Activated T-helper 1 cell treated with anti-CD3 and anti-CD28 coated beads, Interleukin-12 subunit alpha, Interleukin-12 subunit beta, Interleukin-2, Interleukin-4 antibody, amounts not matched to agents 30 ng/mL and 10 ng/mL and 1 ng/mL, durations not matched to agents 14 hours and 24 hours and 36 hours (primary cell): ENCODE measurements around the gene C4orf50. TPM values are rescaled to one million over a fixed set of nuclear protein-coding genes. Genes with fewer than 3 reads are reported as not detected.

ENCODE experiments used
- DNase-seq: peaks from one replicate; pipeline ENCODE4 v3.0.0; 2021; ENCODE audit warnings: low spot score
- H3K27ac Mint-ChIP-seq: one replicate; pipeline ENCODE4 v1.8.0; 2021; ENCODE audit warnings: mild to moderate bottlenecking, mixed read lengths
- H3K27me3 Mint-ChIP-seq: one replicate; pipeline ENCODE4 v1.8.0; 2022; ENCODE audit warnings: mild to moderate bottlenecking, moderate library complexity, mixed read lengths; ENCODE audit not compliant: insufficient read depth
- H3K36me3 Mint-ChIP-seq: one replicate; pipeline ENCODE4 v1.8.0; 2021; ENCODE audit warnings: low read depth, mixed read lengths
- H3K4me1 Mint-ChIP-seq: one replicate; pipeline ENCODE4 v1.8.0; 2021; ENCODE audit warnings: low read depth, mixed read lengths
- H3K4me3 Mint-ChIP-seq: one replicate; pipeline ENCODE4 v1.8.0; 2021; ENCODE audit warnings: mild to moderate bottlenecking, moderate library complexity, mixed read lengths
- H3K9me3 Mint-ChIP-seq: one replicate; pipeline ENCODE4 v1.8.0; 2021; ENCODE audit warnings: mixed read lengths
- intact Hi-C: fragments of 100-400 bp; cut with micrococcal nuclease; formaldehyde crosslinking; loops from one replicate; pipeline ENCODE4 v1.15.1; 2024
- total RNA-seq: library from RNA; stranded (reverse); gene quantifications from 2 replicates; pipeline ENCODE4 v1.2.3, GENCODE V29; 2022

The C4orf50 gene
- total RNA-seq, 1 donor from 2014 or later = 0.52 TPM

DNA sequence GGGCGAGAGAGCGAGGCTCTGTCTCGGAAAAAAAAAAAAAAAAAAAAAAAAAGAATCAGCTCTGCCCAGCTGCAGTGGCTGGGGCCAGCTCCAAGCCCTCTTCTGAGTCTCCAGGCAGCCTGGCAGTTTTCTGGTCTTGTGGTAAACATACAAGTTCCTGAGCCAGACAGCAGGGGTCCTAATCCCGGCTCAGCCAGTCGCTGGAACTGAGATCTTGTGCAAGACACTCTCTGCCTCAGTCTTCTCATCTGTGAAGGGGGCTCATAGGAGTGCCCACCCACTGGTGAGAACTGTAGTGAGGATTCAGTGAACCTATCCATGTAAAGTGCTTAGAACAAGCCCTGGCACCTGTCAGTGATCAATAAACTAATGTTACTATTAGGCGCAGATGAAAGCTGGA lies 41.8 kb downstream of the C4orf50 start:
- Mint-ChIP-seq H3K4me3 (no peak overlapping the region), H3K36me3 (no peaks in the 10 kb centered on the region), H3K27me3 (peaks cover 18% of the 10 kb centered on the region), H3K9me3 (no peaks in the 10 kb centered on the region), H3K4me1 (no peaks in the 10 kb centered on the region), H3K27ac (no peak overlapping the region)
- no peak for DNase-seq
- intact Hi-C loops = no loop called here

DNA sequence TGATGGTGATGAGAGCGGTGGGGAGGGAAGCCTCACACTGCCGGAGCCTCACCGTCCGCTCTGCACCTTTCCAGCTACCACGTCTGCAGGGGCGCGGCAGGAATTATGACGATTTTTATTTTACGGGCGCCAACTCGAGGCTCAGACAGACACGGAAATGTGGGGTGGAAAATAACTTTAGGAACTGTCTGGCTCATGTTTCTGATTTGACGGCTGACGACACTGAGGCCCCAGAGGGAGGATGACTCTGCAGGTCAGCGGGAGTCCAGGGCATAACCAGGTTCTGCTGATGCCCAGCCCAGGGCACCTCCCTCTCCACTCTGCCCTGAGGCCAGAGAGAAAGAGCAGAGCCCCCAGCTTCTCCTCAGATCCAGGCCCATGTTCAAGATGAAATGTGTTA lies 43.9 kb downstream of the C4orf50 start:
- no peaks in the 10 kb centered on the region for H3K4me1 Mint-ChIP-seq
- peaks cover 13% of the 10 kb centered on the region for H3K27me3 Mint-ChIP-seq
- intact Hi-C loops = no loop called here
- no peak overlapping the region for H3K27ac Mint-ChIP-seq
- no peak overlapping the region for H3K4me3 Mint-ChIP-seq
- DNase-seq = no peak
- no peaks in the 10 kb centered on the region for H3K36me3 Mint-ChIP-seq
- no peaks in the 10 kb centered on the region for H3K9me3 Mint-ChIP-seq

DNA sequence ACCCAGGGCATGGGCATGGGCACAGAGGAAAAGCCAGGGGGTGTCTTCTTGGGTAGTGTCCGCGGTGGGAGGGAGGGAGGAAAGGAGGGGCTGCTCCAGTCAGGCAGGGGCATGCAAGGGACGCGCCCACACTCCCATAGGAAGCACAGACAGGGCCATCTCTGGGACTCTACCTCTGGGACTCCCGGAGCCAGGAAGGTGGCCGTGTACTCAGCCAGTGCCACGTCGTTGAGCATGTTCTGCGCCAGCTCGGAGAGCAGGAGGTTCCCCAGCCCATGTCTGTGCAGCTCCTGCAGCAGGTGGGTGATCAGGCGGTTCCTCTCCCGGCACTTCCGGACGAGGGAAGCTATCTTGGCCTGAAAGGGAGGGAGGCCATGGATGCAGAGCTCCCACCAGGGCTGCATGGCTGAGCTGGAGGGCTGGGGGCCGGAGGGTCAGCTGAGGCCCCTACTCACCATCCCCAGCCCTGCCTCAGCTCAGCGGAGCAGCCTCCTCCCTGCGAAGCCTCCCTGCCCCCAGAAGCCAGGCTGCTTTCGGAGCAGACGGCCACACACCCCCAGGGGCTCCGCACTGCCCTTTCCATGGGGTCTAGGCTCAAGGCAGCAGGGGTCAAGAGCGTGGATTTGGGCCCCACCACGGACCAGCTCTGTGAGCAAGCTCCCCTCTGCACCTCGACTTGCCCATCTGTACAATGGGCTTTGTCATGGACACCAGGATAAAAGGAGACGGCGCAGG lies 44.6 kb downstream of the C4orf50 start:
- Mint-ChIP-seq H3K27me3 (peaks cover 8% of the 10 kb centered on the region), H3K4me3 (no peak overlapping the region), H3K4me1 (no peaks in the 10 kb centered on the region), H3K27ac (no peak overlapping the region), H3K9me3 (no peaks in the 10 kb centered on the region), H3K36me3 (no peaks in the 10 kb centered on the region)
- DNase-seq = no peak
- intact Hi-C loops = no loop called here

DNA sequence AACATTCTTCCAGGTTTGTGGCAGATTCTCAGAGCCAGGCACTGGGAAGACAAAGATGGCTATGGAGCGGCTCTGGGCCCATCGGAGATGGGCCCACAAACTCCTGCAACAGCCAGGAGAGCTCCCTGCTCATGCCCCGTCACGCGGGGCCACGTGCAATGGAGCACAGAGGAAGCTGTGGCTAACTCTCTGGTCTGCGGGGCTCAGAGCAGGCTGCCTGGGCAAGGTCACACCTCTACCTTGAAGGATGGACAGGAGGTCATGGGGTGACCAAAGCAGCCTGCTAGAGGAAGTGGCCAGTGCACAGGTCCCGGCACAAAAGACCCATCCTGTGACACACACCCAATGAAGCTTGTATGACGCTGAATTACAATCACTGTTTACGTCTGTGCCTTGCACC lies 45.2 kb downstream of the C4orf50 start:
- Mint-ChIP-seq H3K27ac (no peak overlapping the region), H3K9me3 (no peaks in the 10 kb centered on the region), H3K36me3 (no peaks in the 10 kb centered on the region), H3K27me3 (peaks cover 3% of the 10 kb centered on the region), H3K4me3 (no peak overlapping the region), H3K4me1 (no peaks in the 10 kb centered on the region)
- DNase-seq = no peak
- intact Hi-C loops = no loop called here

DNA sequence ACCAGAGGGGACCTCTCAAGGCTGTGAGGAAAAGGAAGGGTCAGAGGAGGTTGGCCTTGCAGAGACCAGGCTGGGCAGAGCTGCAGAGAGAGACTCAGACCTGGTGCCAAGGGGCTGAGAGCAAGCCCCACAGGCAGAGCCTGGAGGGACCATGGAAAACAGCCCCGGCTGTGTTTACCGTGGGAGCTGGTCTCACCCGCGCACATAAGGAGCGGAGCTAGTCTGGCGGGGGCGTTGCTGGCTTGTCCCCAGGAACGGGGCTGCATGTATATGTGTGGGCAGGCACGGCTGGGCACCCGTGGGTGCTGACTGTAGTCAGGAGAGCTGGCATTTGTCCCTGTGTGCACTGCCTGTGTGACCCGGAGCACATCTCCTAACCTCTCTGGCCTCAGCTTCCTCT lies 45.7 kb downstream of the C4orf50 start:
- no peaks in the 10 kb centered on the region for H3K4me1 Mint-ChIP-seq
- no peaks in the 10 kb centered on the region for H3K36me3 Mint-ChIP-seq
- no peak overlapping the region for H3K27ac Mint-ChIP-seq
- DNase-seq = no peak
- H3K4me3 Mint-ChIP-seq = no peak overlapping the region
- H3K27me3 Mint-ChIP-seq = peaks cover 2% of the 10 kb centered on the region
- intact Hi-C loops = no loop called here
- no peaks in the 10 kb centered on the region for H3K9me3 Mint-ChIP-seq

DNA sequence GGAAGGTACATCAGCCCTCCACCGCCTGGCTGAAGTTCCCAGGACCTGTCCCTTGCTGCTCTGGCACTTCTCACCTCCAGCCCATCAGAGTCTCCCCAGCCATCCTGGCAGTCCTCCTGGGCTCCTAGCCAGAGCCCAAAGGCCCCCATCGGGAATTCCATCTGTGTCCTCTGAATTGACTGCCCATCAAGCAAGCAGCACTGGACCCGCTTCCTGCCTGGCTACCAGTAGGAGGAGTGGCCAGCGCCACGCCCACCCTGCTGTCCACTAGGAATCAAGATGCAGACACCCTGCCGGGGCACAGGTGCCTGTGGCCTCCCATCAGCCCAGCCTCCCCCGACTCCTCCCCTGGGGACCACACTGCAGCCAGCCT lies 47.2 kb downstream of the C4orf50 start:
- no peaks in the 10 kb centered on the region for H3K27me3 Mint-ChIP-seq
- H3K36me3 Mint-ChIP-seq = no peaks in the 10 kb centered on the region
- H3K4me3 Mint-ChIP-seq = no peak overlapping the region

DNA sequence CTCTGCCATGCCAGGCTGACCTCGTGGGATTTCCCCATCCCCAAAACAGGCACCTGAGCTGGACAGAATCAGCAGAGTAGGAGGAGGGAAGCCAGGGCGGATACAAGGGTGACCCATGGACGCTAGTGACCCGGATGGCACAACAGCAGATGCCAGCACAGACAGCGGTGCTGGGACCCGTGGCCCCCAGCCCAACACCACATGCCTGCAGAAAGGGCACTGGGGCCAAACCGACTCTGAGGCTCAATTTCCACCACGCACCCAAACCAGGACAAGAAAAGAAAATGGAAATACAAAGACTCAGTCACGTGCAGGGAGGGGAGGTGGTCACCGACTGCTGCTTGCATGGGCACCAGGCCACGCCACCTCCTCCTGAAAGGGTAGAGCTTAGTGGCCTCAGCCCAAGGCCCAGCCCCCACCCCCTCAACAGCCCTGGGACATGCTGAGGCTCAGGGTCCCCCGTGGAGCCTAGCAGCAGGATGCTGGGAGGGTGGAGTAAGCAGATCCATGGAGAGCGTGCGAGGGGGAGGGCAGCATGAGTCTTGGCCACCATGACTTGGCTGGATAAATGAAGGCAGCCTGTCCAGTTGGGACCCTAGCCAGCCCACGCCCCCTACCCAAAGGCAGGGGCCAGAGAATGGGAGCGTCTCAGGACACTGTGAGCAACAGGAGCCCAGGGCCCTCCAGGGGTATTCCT lies 47.7 kb downstream of the C4orf50 start:
- H3K4me3 Mint-ChIP-seq = no peak overlapping the region
- H3K27me3 Mint-ChIP-seq = no peaks in the 10 kb centered on the region
- intact Hi-C loops = no loop called here
- no peaks in the 10 kb centered on the region for H3K4me1 Mint-ChIP-seq
- H3K36me3 Mint-ChIP-seq = no peaks in the 10 kb centered on the region
- DNase-seq = no peak
- no peaks in the 10 kb centered on the region for H3K9me3 Mint-ChIP-seq
- no peak overlapping the region for H3K27ac Mint-ChIP-seq

More for the DNA sequence above, 47.2 kb downstream of the C4orf50 start:
- Mint-ChIP-seq H3K4me1 (no peaks in the 10 kb centered on the region), H3K27ac (no peak overlapping the region), H3K9me3 (no peaks in the 10 kb centered on the region)
- DNase-seq = no peak
- intact Hi-C loops = no loop called here

DNA sequence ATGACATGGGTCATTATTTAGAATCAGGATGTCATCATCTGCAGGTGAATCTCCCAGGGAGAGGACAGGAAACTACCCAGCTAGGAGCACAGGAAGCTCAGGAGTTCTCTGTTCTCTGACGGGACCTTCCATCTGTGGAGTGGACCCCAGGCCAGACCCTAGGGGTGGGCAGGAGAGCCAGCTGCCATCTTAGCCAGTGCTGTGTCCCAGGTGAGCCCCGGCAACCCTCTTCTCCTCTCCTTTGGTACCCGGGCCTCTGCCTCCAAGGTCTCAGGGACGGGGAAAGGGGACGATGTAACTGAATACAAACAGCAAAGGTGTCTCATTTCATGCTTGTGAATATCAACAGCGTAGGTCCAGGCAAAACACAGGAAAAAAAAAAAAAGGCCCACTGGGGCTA lies 48.5 kb downstream of the C4orf50 start:
- no peak overlapping the region for H3K4me3 Mint-ChIP-seq
- DNase-seq = no peak
- H3K27ac Mint-ChIP-seq = no peak overlapping the region
- H3K4me1 Mint-ChIP-seq = no peaks in the 10 kb centered on the region
- intact Hi-C loops = no loop called here
- no peaks in the 10 kb centered on the region for H3K9me3 Mint-ChIP-seq
- H3K27me3 Mint-ChIP-seq = peaks cover 3% of the 10 kb centered on the region
- no peaks in the 10 kb centered on the region for H3K36me3 Mint-ChIP-seq

DNA sequence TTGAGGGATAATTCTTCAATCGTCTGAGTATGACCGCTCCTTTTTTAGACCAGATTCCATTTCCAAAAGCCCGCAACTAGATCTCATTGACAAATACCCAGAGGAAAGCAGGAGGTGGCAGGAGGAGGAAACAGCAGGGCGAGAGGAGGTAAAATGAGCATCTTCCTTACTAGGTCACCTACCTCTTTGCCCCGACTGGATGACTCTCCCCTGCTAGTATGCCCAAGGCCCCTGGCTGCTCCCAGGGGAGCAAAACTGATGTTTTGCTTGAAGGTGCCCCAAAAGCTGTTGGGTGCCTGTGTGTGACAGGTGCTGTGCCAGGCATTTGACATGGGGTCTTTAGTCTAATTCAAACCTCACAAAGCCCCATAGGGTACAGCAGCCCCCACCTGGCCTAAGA lies 48.9 kb downstream of the C4orf50 start:
- Mint-ChIP-seq H3K36me3 (no peaks in the 10 kb centered on the region), H3K4me3 (no peak overlapping the region), H3K9me3 (no peaks in the 10 kb centered on the region)

DNA sequence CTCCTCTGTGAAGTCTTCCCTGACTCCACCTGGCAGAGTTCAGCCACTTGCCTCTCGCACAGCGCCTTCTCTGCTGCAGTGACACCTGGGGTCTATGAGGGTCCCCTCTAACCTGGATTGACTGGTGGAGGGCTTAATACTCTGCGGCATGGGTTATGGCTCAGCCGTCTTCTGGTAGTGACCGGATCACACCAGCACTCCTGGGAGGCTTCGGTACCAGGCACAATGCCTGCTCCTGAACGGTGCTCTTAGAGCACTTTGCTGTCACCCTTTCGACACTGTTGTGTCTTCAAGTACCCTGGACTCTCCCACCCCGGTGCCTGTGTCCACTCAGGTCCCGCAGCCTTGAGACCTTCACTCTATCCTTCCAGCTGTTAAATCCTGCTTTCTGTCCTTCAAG lies 50.0 kb downstream of the C4orf50 start:
- intact Hi-C loops = no loop called here
- H3K36me3 Mint-ChIP-seq = no peaks in the 10 kb centered on the region
- H3K9me3 Mint-ChIP-seq = no peaks in the 10 kb centered on the region
- no peak for DNase-seq
- H3K4me3 Mint-ChIP-seq = no peak overlapping the region
- H3K27ac Mint-ChIP-seq = no peak overlapping the region
- H3K27me3 Mint-ChIP-seq = peaks cover 4% of the 10 kb centered on the region
- no peaks in the 10 kb centered on the region for H3K4me1 Mint-ChIP-seq

More for the DNA sequence above, 48.9 kb downstream of the C4orf50 start:
- Mint-ChIP-seq H3K27me3 (peaks cover 4% of the 10 kb centered on the region), H3K27ac (no peak overlapping the region), H3K4me1 (no peaks in the 10 kb centered on the region)
- DNase-seq = no peak
- intact Hi-C loops = no loop called here

DNA sequence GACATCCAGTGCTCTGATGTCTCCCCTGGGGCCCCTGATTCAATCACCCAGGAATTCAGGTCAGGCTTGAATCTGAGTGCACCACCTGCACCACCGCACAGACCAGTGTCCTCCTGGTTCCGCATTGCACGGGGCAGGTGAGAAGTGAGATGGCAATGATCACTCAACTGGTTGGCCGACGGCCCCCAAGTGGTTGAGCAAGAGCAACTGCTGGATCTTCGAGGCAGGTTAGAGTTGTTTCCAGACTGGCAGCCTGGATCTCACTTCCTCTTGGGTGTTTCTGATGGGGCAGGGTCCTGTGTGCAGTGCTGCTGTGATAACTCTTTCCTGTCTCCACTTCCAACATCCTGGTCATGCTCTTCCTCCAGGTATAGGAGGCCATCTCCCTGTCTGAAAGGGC lies 50.4 kb downstream of the C4orf50 start:
- Mint-ChIP-seq H3K27me3 (peaks cover 4% of the 10 kb centered on the region), H3K9me3 (no peaks in the 10 kb centered on the region), H3K4me1 (no peaks in the 10 kb centered on the region), H3K4me3 (no peak overlapping the region), H3K27ac (no peak overlapping the region), H3K36me3 (no peaks in the 10 kb centered on the region)
- no peak for DNase-seq
- intact Hi-C loops = no loop called here

DNA sequence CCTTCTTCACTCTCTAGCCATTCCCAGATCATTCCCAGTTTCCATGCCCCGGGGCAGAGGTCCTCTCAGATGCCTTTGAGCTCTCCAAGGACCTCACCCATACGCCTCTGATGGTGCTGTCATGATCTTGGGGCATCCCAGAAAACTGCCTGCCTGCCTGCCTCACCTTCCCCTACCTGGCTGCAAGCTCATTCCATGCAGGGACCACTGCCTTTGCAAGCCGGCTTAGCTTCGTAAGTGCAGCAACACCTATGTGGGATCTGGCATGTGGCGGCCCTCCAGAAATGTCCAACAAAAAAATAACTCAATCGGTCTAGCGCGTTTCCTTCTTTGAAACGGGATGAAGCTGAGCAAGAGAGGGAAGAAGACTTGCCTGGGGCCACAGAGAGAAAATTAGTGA lies 53.0 kb downstream of the C4orf50 start:
- H3K4me1 Mint-ChIP-seq = no peaks in the 10 kb centered on the region
- H3K27me3 Mint-ChIP-seq = peaks cover 4% of the 10 kb centered on the region
- H3K27ac Mint-ChIP-seq = no peak overlapping the region
- no peaks in the 10 kb centered on the region for H3K36me3 Mint-ChIP-seq
- no peaks in the 10 kb centered on the region for H3K9me3 Mint-ChIP-seq
- intact Hi-C loops = no loop called here
- H3K4me3 Mint-ChIP-seq = no peak overlapping the region
- no peak for DNase-seq

DNA sequence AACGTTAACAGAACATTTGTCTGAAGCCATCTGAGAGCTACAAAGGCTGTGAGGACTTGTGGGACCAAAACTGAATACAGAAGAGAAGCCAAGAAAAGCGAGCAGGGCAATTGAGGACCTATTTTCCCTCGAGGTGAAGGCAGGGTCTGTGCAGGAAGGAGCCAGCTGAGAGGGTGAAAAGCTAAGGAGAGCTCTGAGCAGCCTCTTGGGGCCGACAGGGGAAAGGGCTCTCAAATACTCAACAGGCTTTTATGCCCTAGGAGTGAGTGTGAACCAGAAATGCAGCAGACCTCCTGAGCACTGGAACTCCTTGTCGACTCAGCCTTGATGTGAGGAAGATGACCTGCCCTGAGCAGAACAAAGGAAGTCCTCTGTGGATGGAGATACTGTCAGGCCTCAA lies 54.2 kb downstream of the C4orf50 start:
- Mint-ChIP-seq H3K4me3 (no peak overlapping the region), H3K27me3 (peaks cover 6% of the 10 kb centered on the region), H3K9me3 (no peaks in the 10 kb centered on the region), H3K27ac (no peak overlapping the region), H3K36me3 (no peaks in the 10 kb centered on the region), H3K4me1 (no peaks in the 10 kb centered on the region)
- DNase-seq = no peak
- intact Hi-C loops = no loop called here
